Endothelial cell of umbilical vein (primary cell): ENCODE data around the gene ZNF526.

Source experiments
- FOS ChIP-seq: IDR thresholded peaks from 2 replicates; pipeline ENCODE4 v1.6.1; 2011; ENCODE audit warnings: mild to moderate bottlenecking, low read length, moderate library complexity, borderline replicate concordance; ENCODE audit not compliant: insufficient read depth
- POLR2A ChIP-seq: IDR thresholded peaks from 2 replicates; pipeline ENCODE4 v1.6.1; 2012; ENCODE audit warnings: low read depth, mild to moderate bottlenecking, control low read depth, low read length
- TF ChIP-seq, protein P1 (sequence below), 2 donors: IDR thresholded peaks; 1 replicate in 1 of 2; 2 replicates in 1 of 2; pipeline ENCODE4 v1.5.1; 2011; ENCODE audit warnings: low read length in 2 of 2, mild to moderate bottlenecking in 2 of 2, moderate library complexity in 2 of 2, control low read depth in 1 of 2, inconsistent platforms in 1 of 2, low read depth in 1 of 2; ENCODE audit not compliant: insufficient read depth in 1 of 2; ENCODE audit errors: extremely low read depth in 1 of 2

DNA sequence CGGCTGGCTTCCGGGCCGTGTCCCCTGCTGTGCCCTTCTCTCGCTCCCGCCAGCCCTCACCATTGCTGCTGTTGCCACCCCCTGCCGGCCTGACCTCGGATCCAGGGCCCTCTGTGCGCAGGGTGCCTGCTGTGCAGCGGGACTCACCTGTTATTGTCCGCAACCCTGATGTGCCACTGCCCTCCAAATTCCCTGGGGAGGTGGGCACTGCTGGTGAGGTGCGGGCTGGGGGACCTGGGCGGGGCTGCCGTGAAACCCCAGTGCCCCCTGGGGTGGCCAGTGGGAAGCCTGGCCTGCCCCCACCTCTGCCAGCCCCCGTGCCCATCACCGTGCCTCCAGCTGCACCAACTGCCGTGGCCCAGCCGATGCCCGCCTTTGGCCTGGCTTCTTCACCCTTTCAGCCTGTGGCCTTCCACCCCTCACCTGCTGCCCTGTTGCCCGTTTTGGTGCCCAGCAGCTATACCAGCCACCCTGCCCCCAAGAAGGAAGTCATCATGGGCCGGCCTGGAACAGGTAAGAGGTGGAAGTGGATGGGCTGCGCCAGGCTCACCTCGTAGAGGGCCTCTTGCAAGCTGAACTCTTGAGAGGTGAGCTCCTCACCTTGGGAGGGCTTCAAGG, 54.1 kb downstream of the ZNF526 start:
- TF ChIP-seq, protein P1, sequence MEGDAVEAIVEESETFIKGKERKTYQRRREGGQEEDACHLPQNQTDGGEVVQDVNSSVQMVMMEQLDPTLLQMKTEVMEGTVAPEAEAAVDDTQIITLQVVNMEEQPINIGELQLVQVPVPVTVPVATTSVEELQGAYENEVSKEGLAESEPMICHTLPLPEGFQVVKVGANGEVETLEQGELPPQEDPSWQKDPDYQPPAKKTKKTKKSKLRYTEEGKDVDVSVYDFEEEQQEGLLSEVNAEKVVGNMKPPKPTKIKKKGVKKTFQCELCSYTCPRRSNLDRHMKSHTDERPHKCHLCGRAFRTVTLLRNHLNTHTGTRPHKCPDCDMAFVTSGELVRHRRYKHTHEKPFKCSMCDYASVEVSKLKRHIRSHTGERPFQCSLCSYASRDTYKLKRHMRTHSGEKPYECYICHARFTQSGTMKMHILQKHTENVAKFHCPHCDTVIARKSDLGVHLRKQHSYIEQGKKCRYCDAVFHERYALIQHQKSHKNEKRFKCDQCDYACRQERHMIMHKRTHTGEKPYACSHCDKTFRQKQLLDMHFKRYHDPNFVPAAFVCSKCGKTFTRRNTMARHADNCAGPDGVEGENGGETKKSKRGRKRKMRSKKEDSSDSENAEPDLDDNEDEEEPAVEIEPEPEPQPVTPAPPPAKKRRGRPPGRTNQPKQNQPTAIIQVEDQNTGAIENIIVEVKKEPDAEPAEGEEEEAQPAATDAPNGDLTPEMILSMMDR (IDR thresholded peaks at IDR 0.05; ENCODE audit: extremely low read depth in 1 of 2, insufficient read depth in 1 of 2, low read depth in 1 of 2, low read length in 2 of 2) = no peak
- no peak for TF ChIP-seq FOS
- TF ChIP-seq POLR2A = no peak
